Measurements from ENCODE around the gene TK1. TPM values are rescaled to one million over a fixed set of nuclear protein-coding genes. Genes with fewer than 3 reads are reported as not detected.

The TK1 gene
- total and polyA plus RNA-seq, 2 donors (not counting 1 experiment from before 2014, with no cell fraction given): 2.2 to 3.8 TPM

GRCh38 chr17:78223061-78223460 is 36.2 kb upstream of the TK1 start:
- Histone ChIP-seq H2AFZ (ENCODE audit: insufficient read depth, low read depth, low read length, poor library complexity, severe bottlenecking) (no peak overlapping the region), H3K9ac (ENCODE audit: low read length) (no peak overlapping the region), H3K9me3 (ENCODE audit: control extremely low read depth in 1 of 3, control insufficient read depth in 2 of 3, insufficient read depth in 1 of 3, low read length in 2 of 3) (peaks cover 0 to 7% (median 0%) of the 10 kb centered on the region in 3 donors), H3K4me1 (ENCODE audit: control insufficient read depth in 2 of 2, insufficient read depth in 2 of 2, low read length in 2 of 2) (peaks cover 5 to 8% of the 10 kb centered on the region in 2 donors), H3K79me2 (ENCODE audit: control insufficient read depth, insufficient read depth, low read length) (no peaks in the 10 kb centered on the region), H3K27ac (ENCODE audit: low read length in 2 of 2) (no peak overlapping the region), H3K4me3 (ENCODE audit: control extremely low read depth in 1 of 5, extremely low read depth in 1 of 5, insufficient read depth in 1 of 5, low read depth in 2 of 5, low read length in 4 of 5) (no peak overlapping the region), H3K4me2 (replicated peaks; ENCODE audit: low read depth, low read length, poor library complexity, severe bottlenecking) (no peak overlapping the region), H3K36me3 (replicated peaks in 1 of 2; ENCODE audit: control extremely low read depth in 1 of 2, control insufficient read depth in 1 of 2, extremely low read depth in 1 of 2, insufficient read depth in 2 of 2, low read length in 1 of 2) (no peaks in the 10 kb centered on the region), H3K27me3 (replicated peaks in 1 of 4; ENCODE audit: control extremely low read depth in 1 of 4, control insufficient read depth in 3 of 4, insufficient read depth in 4 of 4, low read length in 3 of 4) (peaks cover 0 to 18% (median 5%) of the 10 kb centered on the region in 4 experiments), H4K20me1 (ENCODE audit: control insufficient read depth, insufficient read depth, low read length, poor library complexity, severe bottlenecking) (no peaks in the 10 kb centered on the region)
- Mint-ChIP-seq H3K27ac (no peak overlapping the region), H3K4me1 (no peaks in the 10 kb centered on the region), H3K4me3 (no peak overlapping the region), H3K27me3 (peaks cover 4% of the 10 kb centered on the region), H3K9me3 (ENCODE audit: insufficient read depth) (no peaks in the 10 kb centered on the region)
- CTCF ChIA-PET: interaction anchor here (1.3 to 1.5 kb wide), 2 partner anchors 19 to 66 kb away, joined by 3 read pairs; no protein-coding TSS in a partner anchor
- 56% methylated on average over 3 of the region's 4 CpGs for WGBS (ENCODE audit: insufficient coverage)
- TF ChIP-seq EZH2 (IDR thresholded peaks at IDR 0.05; ENCODE audit: borderline replicate concordance, insufficient read depth, low read depth, low read length, poor library complexity, severe bottlenecking) (no peak), CTCF (IDR thresholded peaks at IDR 0.05) (no peak)
- DNase-seq (no peak), ATAC-seq (ENCODE audit: low read depth) (no peak)
- intact Hi-C loops (cut with micrococcal nuclease): no loop called here
- POLR2A ChIA-PET: interaction anchor here (0.7 kb wide), 1 partner anchor 718 kb away, joined by 5 read pairs; no protein-coding TSS in a partner anchor

DNA sequence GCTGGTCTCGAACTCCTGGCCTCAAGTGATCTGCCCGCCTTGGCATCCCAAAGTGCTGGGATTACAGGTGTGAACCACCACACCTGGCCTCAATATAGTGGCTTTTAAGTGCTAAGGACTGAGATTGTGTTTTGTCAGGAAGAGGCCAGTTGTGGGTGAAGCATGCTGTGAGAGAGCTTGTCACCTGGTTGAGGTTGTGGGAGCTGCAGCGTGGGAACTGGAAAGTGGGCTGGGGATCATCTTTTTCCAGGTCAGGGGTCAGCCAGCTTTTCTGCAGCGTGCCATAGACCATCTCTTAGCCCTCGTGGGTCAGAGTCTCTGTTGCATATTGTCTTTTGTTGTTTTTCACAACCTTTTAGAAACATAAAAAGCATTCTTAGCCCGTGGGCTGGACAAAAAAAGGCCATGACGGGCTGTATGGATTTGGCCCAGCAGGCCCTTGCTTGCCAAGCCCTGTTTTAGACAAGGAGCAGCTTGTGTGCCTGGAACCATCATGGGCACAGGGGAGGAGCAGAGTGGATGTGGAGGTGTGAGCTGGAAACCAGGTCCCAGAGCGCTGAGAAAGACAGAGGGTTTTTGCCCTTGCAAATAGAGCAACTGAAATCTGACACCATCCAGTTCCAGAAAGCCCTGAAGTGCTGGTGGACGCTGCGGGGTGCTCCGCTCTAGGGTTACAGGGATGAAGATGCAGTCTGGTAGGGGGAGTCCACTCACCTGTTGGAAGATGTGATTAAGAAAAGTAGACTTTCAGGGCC is 32.7 kb upstream of the TK1 start:
- Mint-ChIP-seq H3K27me3 (no peaks in the 10 kb centered on the region), H3K27ac (no peak overlapping the region), H3K4me3 (no peak overlapping the region), H3K9me3 (ENCODE audit: insufficient read depth) (no peaks in the 10 kb centered on the region), H3K4me1 (peaks cover 2% of the 10 kb centered on the region)
- no peak overlapping the region for H3K4me2 ChIP-seq (replicated peaks; ENCODE audit: low read depth, low read length, poor library complexity, severe bottlenecking)
- peaks cover 0 to under 1% of the 10 kb centered on the region in 2 donors for H3K4me1 ChIP-seq (ENCODE audit: control insufficient read depth in 2 of 2, insufficient read depth in 2 of 2, low read length in 2 of 2)
- H3K27ac ChIP-seq (ENCODE audit: low read length in 2 of 2): no peak overlapping the region
- intact Hi-C loops (cut with micrococcal nuclease): no loop called here
- no peaks in the 10 kb centered on the region for H3K9me3 ChIP-seq (ENCODE audit: control extremely low read depth in 1 of 3, control insufficient read depth in 2 of 3, insufficient read depth in 1 of 3, low read length in 2 of 3)
- no peak overlapping the region for H2AFZ ChIP-seq (ENCODE audit: insufficient read depth, low read depth, low read length, poor library complexity, severe bottlenecking)
- no peaks in the 10 kb centered on the region for H4K20me1 ChIP-seq (ENCODE audit: control insufficient read depth, insufficient read depth, low read length, poor library complexity, severe bottlenecking)
- 98% methylated on average over 7 of the region's 11 CpGs for WGBS (ENCODE audit: insufficient coverage)
- ATAC-seq (ENCODE audit: low read depth) (no peak), DNase-seq (no peak)
- POLR2A ChIA-PET: interaction anchor here (0.5 kb wide), 1 partner anchor 557 kb away, joined by 7 read pairs; no protein-coding TSS in a partner anchor
- TF ChIP-seq CTCF (IDR thresholded peaks at IDR 0.05) (no peak), EZH2 (IDR thresholded peaks at IDR 0.05; ENCODE audit: borderline replicate concordance, insufficient read depth, low read depth, low read length, poor library complexity, severe bottlenecking) (no peak)
- no peak overlapping the region for H3K9ac ChIP-seq (ENCODE audit: low read length)
- H3K4me3 ChIP-seq (ENCODE audit: control extremely low read depth in 1 of 5, extremely low read depth in 1 of 5, insufficient read depth in 1 of 5, low read depth in 2 of 5, low read length in 4 of 5): no peak overlapping the region
- H3K79me2 ChIP-seq (ENCODE audit: control insufficient read depth, insufficient read depth, low read length): peaks cover 7% of the 10 kb centered on the region
- no peaks in the 10 kb centered on the region for H3K36me3 ChIP-seq (replicated peaks in 1 of 2; ENCODE audit: control extremely low read depth in 1 of 2, control insufficient read depth in 1 of 2, extremely low read depth in 1 of 2, insufficient read depth in 2 of 2, low read length in 1 of 2)
- CTCF ChIA-PET: no interaction called here
- no peaks in the 10 kb centered on the region for H3K27me3 ChIP-seq (replicated peaks in 1 of 4; ENCODE audit: control extremely low read depth in 1 of 4, control insufficient read depth in 3 of 4, insufficient read depth in 4 of 4, low read length in 3 of 4)
